GM12878 (cell line): ENCODE data around the gene GKAP1. TPM values are rescaled to one million over a fixed set of nuclear protein-coding genes. Genes with fewer than 3 reads are reported as not detected.

Experiments
- CBFB ChIP-seq: IDR thresholded peaks from 2 replicates; pipeline ENCODE4 v1.6.1; 2016; ENCODE audit warnings: antibody characterized with exemption, low read depth
- CHD4 ChIP-seq: fragments of 200-600 bp; sonication (generic); IDR thresholded peaks from 2 replicates; pipeline ENCODE4 v1.6.1; 2016; ENCODE audit warnings: mild to moderate bottlenecking
- CREB1 ChIP-seq: IDR thresholded peaks from 2 replicates; pipeline ENCODE4 v1.6.1; 2012; ENCODE audit warnings: low read depth, mild to moderate bottlenecking, inconsistent platforms
- EP300 ChIP-seq, 2 experiments: fragments of 150-350 bp in 1 of 2; IDR thresholded peaks; 2 replicates each; pipeline ENCODE4 v1.6.1; 2011 to 2012; ENCODE audit warnings: low read depth in 2 of 2, low read length in 2 of 2, borderline replicate concordance in 1 of 2, improper control_type of control experiment in 1 of 2, inconsistent platforms in 1 of 2; ENCODE audit not compliant: control insufficient read depth in 1 of 2
- IRF4 ChIP-seq: IDR thresholded peaks from 2 replicates; pipeline ENCODE4 v1.6.1; 2011; ENCODE audit warnings: low read depth, low read length
- JUND ChIP-seq: IDR thresholded peaks from 2 replicates; pipeline ENCODE4 v1.6.1; 2012; ENCODE audit warnings: low read depth, mild to moderate bottlenecking, low read length, improper control_type of control experiment, moderate library complexity
- LARP7 ChIP-seq: fragments of 450-650 bp; IDR thresholded peaks from 2 replicates; pipeline ENCODE4 v1.6.1; 2017; ENCODE audit warnings: mild to moderate bottlenecking
- MYC ChIP-seq: IDR thresholded peaks from 2 replicates; pipeline ENCODE4 v1.6.1; 2011; ENCODE audit warnings: mild to moderate bottlenecking, low read length, moderate library complexity, inconsistent platforms; ENCODE audit not compliant: insufficient read depth, insufficient replicate concordance, insufficient read length, severe bottlenecking
- NR2C1 ChIP-seq: fragments of 450-650 bp; IDR thresholded peaks from 2 replicates; pipeline ENCODE4 v1.6.1; 2017; ENCODE audit warnings: antibody characterized with exemption, mild to moderate bottlenecking, moderate library complexity
- NRF1 ChIP-seq: conservative IDR thresholded peaks from 2 replicates; pipeline ENCODE4 v1.6.1; 2011; ENCODE audit warnings: mild to moderate bottlenecking, low read depth, low read length, improper control_type of control experiment
- POLR2AphosphoS5 ChIP-seq: IDR thresholded peaks from 2 replicates; pipeline ENCODE4 v1.6.1; 2011; ENCODE audit warnings: mild to moderate bottlenecking, low read length, inconsistent platforms
- POU2F2 ChIP-seq: IDR thresholded peaks from 3 replicates; pipeline ENCODE4 v1.6.1; 2011; ENCODE audit warnings: low read depth, mild to moderate bottlenecking, low read length, borderline replicate concordance
- RAD21 ChIP-seq: IDR thresholded peaks from 2 replicates; pipeline ENCODE4 v1.6.1; 2011; ENCODE audit warnings: mild to moderate bottlenecking, low read depth, low read length, moderate library complexity; ENCODE audit not compliant: insufficient read depth
- RELA ChIP-seq: fragments of 450-650 bp; IDR thresholded peaks from 2 replicates; pipeline ENCODE4 v1.8.0; 2014; ENCODE audit warnings: borderline replicate concordance; ENCODE audit not compliant: partially characterized antibody
- SMAD5 ChIP-seq: IDR thresholded peaks from 2 replicates; pipeline ENCODE4 v1.6.1; 2016; ENCODE audit warnings: antibody characterized with exemption, low read depth
- SMARCA5 ChIP-seq: fragments of 450-650 bp; IDR thresholded peaks from 2 replicates; pipeline ENCODE4 v1.6.1; 2017; ENCODE audit warnings: mild to moderate bottlenecking
- STAT3 ChIP-seq: IDR thresholded peaks from 2 replicates; pipeline ENCODE4 v1.6.1; 2011; ENCODE audit warnings: low read depth, low read length, improper control_type of control experiment
- TAF1 ChIP-seq: IDR thresholded peaks from 2 replicates; pipeline ENCODE4 v1.6.1; 2011; ENCODE audit warnings: mild to moderate bottlenecking, low read depth, low read length, borderline replicate concordance
- ZNF217 ChIP-seq: fragments of 450-650 bp; IDR thresholded peaks from 2 replicates; pipeline ENCODE4 v1.6.1; 2017; ENCODE audit warnings: antibody characterized with exemption, mild to moderate bottlenecking
- polyA plus RNA-seq, 11 experiments: library from polyadenylated mRNA; depleted of rRNA in 4 of 11; unstranded in 6 of 11; stranded (reverse) in 5 of 11; fragments of >200 nt; fragmentation: Nextera tagmentation in 4 of 11; fragmentation: Illumina TruSeq in 1 of 11; extraction: Ambion mirVana in 4 of 11; extraction: Trizol in 1 of 11; gene quantifications; 1 replicate in 1 of 11; 2 replicates in 10 of 11; pipeline versions ENCODE4 v1.2.1 to v1.2.3, GENCODE V29; 2011 to 2016; ENCODE audit warnings: inconsistent platforms in 2 of 11, missing spikeins in 2 of 11, low read depth in 1 of 11
- total RNA-seq, 4 experiments: library from RNA; depleted of rRNA in 3 of 4; stranded (reverse); fragments of >200 nt in 3 of 4; fragmentation: Illumina TruSeq in 1 of 4; extraction: Trizol in 1 of 4; gene quantifications; 2 replicates each; pipeline versions ENCODE4 v1.2.1 to v1.2.3, GENCODE V29; 2013 to 2021
- TF ChIP-seq, protein P1 (sequence below): fragments of 450-650 bp; IDR thresholded peaks from 2 replicates; pipeline ENCODE4 v1.6.1; 2017; ENCODE audit warnings: mild to moderate bottlenecking
- TF ChIP-seq, protein P2 (sequence below): fragments of 450-650 bp; IDR thresholded peaks from 2 replicates; pipeline ENCODE4 v1.6.1; 2017; ENCODE audit warnings: mild to moderate bottlenecking, moderate library complexity
- TF ChIP-seq, protein P3 (sequence below): fragments of 450-650 bp; IDR thresholded peaks from 2 replicates; pipeline ENCODE4 v1.6.1; 2018; ENCODE audit warnings: mild to moderate bottlenecking, low read depth, moderate library complexity; ENCODE audit not compliant: partially characterized antibody

The GKAP1 gene
- total and polyA plus RNA-seq, 10 of the 15 experiments (the other 5 are each of a cell fraction or from before 2014, with no cell fraction given): 0.92 to 5.1 (median 2.7) TPM

DNA sequence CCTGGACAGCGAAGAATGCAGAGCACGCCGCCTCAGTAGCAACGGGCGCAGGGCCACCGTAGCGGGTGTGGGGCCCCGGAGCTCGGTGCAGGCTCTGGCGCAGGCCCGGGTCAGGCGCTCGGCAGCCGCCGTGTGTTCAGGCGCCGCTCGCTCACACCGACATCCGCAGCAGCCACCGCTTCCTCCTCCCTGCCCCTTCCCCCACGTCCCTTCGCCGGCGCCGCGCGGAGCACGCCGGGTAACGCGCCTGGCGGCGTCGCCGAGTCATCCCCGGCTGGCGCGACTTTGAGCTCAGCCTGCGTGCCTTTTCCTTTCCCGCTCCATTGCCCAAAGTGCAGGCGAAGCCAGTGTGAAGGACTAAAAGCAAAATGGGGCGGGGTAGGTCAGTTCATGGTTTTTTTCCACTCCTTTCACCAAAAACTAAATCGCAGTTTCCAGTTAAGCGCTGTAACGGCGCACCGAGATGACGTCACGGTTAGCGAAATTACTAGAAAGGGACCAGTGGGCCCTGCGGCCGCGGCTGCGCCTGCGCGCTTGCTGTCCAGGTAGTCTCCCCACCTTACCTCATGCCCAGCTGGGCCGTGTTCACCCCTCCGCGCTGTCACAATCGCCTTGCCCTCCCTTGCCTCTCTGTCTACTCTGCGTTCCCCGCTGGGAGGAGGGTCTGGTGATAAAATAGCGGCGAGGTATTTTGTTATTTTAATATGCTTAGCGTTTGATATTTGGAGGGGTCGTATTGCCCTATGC, 109.6 kb downstream of the GKAP1 start, which contains the start of gene UBQLN1 (continued):
- TF ChIP-seq ZNF217: no peak
- TF ChIP-seq CREB1: peak; percentile 96
- peak; percentile 34; the same call in 2 of the 3 replicates for TF ChIP-seq POU2F2
- TF ChIP-seq, protein P1, sequence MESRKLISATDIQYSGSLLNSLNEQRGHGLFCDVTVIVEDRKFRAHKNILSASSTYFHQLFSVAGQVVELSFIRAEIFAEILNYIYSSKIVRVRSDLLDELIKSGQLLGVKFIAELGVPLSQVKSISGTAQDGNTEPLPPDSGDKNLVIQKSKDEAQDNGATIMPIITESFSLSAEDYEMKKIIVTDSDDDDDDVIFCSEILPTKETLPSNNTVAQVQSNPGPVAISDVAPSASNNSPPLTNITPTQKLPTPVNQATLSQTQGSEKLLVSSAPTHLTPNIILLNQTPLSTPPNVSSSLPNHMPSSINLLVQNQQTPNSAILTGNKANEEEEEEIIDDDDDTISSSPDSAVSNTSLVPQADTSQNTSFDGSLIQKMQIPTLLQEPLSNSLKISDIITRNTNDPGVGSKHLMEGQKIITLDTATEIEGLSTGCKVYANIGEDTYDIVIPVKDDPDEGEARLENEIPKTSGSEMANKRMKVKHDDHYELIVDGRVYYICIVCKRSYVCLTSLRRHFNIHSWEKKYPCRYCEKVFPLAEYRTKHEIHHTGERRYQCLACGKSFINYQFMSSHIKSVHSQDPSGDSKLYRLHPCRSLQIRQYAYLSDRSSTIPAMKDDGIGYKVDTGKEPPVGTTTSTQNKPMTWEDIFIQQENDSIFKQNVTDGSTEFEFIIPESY: no peak
- TF ChIP-seq CBFB: no peak; the same call in 1 of the 2 replicates
- TF ChIP-seq, protein P2, sequence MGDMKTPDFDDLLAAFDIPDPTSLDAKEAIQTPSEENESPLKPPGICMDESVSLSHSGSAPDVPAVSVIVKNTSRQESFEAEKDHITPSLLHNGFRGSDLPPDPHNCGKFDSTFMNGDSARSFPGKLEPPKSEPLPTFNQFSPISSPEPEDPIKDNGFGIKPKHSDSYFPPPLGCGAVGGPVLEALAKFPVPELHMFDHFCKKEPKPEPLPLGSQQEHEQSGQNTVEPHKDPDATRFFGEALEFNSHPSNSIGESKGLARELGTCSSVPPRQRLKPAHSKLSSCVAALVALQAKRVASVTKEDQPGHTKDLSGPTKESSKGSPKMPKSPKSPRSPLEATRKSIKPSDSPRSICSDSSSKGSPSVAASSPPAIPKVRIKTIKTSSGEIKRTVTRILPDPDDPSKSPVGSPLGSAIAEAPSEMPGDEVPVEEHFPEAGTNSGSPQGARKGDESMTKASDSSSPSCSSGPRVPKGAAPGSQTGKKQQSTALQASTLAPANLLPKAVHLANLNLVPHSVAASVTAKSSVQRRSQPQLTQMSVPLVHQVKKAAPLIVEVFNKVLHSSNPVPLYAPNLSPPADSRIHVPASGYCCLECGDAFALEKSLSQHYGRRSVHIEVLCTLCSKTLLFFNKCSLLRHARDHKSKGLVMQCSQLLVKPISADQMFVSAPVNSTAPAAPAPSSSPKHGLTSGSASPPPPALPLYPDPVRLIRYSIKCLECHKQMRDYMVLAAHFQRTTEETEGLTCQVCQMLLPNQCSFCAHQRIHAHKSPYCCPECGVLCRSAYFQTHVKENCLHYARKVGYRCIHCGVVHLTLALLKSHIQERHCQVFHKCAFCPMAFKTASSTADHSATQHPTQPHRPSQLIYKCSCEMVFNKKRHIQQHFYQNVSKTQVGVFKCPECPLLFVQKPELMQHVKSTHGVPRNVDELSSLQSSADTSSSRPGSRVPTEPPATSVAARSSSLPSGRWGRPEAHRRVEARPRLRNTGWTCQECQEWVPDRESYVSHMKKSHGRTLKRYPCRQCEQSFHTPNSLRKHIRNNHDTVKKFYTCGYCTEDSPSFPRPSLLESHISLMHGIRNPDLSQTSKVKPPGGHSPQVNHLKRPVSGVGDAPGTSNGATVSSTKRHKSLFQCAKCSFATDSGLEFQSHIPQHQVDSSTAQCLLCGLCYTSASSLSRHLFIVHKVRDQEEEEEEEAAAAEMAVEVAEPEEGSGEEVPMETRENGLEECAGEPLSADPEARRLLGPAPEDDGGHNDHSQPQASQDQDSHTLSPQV: no peak
- no peak for TF ChIP-seq CHD4
- TF ChIP-seq RAD21: no peak
- peak; percentile 41; the same call in 1 of the 2 replicates for TF ChIP-seq SMAD5
- peak; percentile 57; the same call in 1 of the 2 replicates for TF ChIP-seq LARP7
- TF ChIP-seq JUND: peak; percentile 85
- TF ChIP-seq EP300 (IDR thresholded peaks at IDR 0.05; ENCODE audit: borderline replicate concordance in 1 of 2, control insufficient read depth in 1 of 2, low read depth in 2 of 2, low read length in 2 of 2): peak; percentile 20 to 53; a peak in 1 of 4 replicates
- peak; percentile 75 for TF ChIP-seq MYC
- peak; percentile 37; the same call in 1 of the 2 replicates for TF ChIP-seq SMARCA5
- TF ChIP-seq RELA: peak; percentile 62
- peak; percentile 49; the same call in 1 of the 2 replicates for TF ChIP-seq IRF4
- TF ChIP-seq NRF1: peak; percentile 63
- TF ChIP-seq POLR2AphosphoS5: peak; percentile 96
- TF ChIP-seq TAF1: peak; percentile 78
- 0 out of 2 replicates have a peak, but pooled peaks have one; percentile 19 for TF ChIP-seq NR2C1
- TF ChIP-seq, protein P3, sequence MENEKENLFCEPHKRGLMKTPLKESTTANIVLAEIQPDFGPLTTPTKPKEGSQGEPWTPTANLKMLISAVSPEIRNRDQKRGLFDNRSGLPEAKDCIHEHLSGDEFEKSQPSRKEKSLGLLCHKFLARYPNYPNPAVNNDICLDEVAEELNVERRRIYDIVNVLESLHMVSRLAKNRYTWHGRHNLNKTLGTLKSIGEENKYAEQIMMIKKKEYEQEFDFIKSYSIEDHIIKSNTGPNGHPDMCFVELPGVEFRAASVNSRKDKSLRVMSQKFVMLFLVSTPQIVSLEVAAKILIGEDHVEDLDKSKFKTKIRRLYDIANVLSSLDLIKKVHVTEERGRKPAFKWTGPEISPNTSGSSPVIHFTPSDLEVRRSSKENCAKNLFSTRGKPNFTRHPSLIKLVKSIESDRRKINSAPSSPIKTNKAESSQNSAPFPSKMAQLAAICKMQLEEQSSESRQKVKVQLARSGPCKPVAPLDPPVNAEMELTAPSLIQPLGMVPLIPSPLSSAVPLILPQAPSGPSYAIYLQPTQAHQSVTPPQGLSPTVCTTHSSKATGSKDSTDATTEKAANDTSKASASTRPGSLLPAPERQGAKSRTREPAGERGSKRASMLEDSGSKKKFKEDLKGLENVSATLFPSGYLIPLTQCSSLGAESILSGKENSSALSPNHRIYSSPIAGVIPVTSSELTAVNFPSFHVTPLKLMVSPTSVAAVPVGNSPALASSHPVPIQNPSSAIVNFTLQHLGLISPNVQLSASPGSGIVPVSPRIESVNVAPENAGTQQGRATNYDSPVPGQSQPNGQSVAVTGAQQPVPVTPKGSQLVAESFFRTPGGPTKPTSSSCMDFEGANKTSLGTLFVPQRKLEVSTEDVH: peak; percentile 72
- TF ChIP-seq STAT3: no peak
